ENCODE data around the gene CD163L1. TPM values are rescaled to one million over a fixed set of nuclear protein-coding genes. Genes with fewer than 3 reads are reported as not detected.

The CD163L1 gene
- total RNA-seq, 4 donors from 2014 or later = 0.32 to 4.7 (median 2.1) TPM

- TF ChIP-seq CTCF (IDR thresholded peaks at IDR 0.05) = no peak
- TF ChIP-seq POLR2AphosphoS5 (IDR thresholded peaks at IDR 0.05) = no peak
- TF ChIP-seq POLR2A (IDR thresholded peaks at IDR 0.05) = no peak
- no peak for TF ChIP-seq EP300 (IDR thresholded peaks at IDR 0.05)
- no peak for DNase-seq (ENCODE audit: low spot score in 2 of 2)
- no peak overlapping the region for H3K27ac ChIP-seq
- H3K9me3 ChIP-seq = no peaks in the 10 kb centered on the region
- H3K4me1 ChIP-seq = no peaks in the 10 kb centered on the region
- no peak overlapping the region for H3K4me3 ChIP-seq
- H3K36me3 ChIP-seq = no peaks in the 10 kb centered on the region
- peaks cover 5% of the 10 kb centered on the region for H3K27me3 ChIP-seq
Observed at GRCh38 chr12:7434670-7435069, 9.3 kb downstream of the CD163L1 start.

GRCh38 chr12:7433276-7433822 lies 10.6 kb downstream of the CD163L1 start:
- no peak for DNase-seq (ENCODE audit: low spot score in 2 of 2)
- Histone ChIP-seq H3K4me1 (no peaks in the 10 kb centered on the region), H3K27ac (no peak overlapping the region), H3K36me3 (no peaks in the 10 kb centered on the region), H3K27me3 (no peaks in the 10 kb centered on the region), H3K4me3 (no peak overlapping the region), H3K9me3 (no peaks in the 10 kb centered on the region)
- WGBS = 66% methylated on average over 6 of the region's 6 CpGs
- TF ChIP-seq CTCF (IDR thresholded peaks at IDR 0.05) (no peak), EP300 (IDR thresholded peaks at IDR 0.05) (no peak), POLR2A (IDR thresholded peaks at IDR 0.05) (no peak), POLR2AphosphoS5 (IDR thresholded peaks at IDR 0.05) (no peak)

- Histone ChIP-seq H3K36me3 (no peaks in the 10 kb centered on the region), H3K27ac (no peak overlapping the region), H3K4me1 (no peaks in the 10 kb centered on the region), H3K27me3 (no peaks in the 10 kb centered on the region), H3K4me3 (no peak overlapping the region), H3K9me3 (no peaks in the 10 kb centered on the region)
- WGBS = 85% methylated on average over 5 of the region's 5 CpGs
- TF ChIP-seq EP300 (IDR thresholded peaks at IDR 0.05) = no peak
- no peak for TF ChIP-seq POLR2A (IDR thresholded peaks at IDR 0.05)
- no peak for TF ChIP-seq POLR2AphosphoS5 (IDR thresholded peaks at IDR 0.05)
- no peak for TF ChIP-seq CTCF (IDR thresholded peaks at IDR 0.05)
- no peak for DNase-seq (ENCODE audit: low spot score in 2 of 2)
Observed at GRCh38 chr12:7431993-7432685, 11.8 kb downstream of the CD163L1 start.

GRCh38 chr12:7411343-7411742 lies 32.6 kb downstream of the CD163L1 start:
- 67% methylated on average over 2 of the region's 2 CpGs for WGBS
- no peak overlapping the region for H3K27ac ChIP-seq
- no peak for DNase-seq (ENCODE audit: low spot score in 2 of 2)
- no peak overlapping the region for H3K4me3 ChIP-seq
- no peaks in the 10 kb centered on the region for H3K4me1 ChIP-seq
- no peaks in the 10 kb centered on the region for H3K9me3 ChIP-seq
- no peaks in the 10 kb centered on the region for H3K36me3 ChIP-seq
- no peaks in the 10 kb centered on the region for H3K27me3 ChIP-seq
- TF ChIP-seq POLR2AphosphoS5 (IDR thresholded peaks at IDR 0.05) (no peak), CTCF (IDR thresholded peaks at IDR 0.05) (no peak), EP300 (IDR thresholded peaks at IDR 0.05) (no peak), POLR2A (IDR thresholded peaks at IDR 0.05) (no peak)

- no peaks in the 10 kb centered on the region for H3K27me3 ChIP-seq
- DNase-seq (ENCODE audit: low spot score in 2 of 2) = no peak
- TF ChIP-seq EP300 (IDR thresholded peaks at IDR 0.05) (no peak), POLR2A (IDR thresholded peaks at IDR 0.05) (no peak), POLR2AphosphoS5 (IDR thresholded peaks at IDR 0.05) (no peak), CTCF (IDR thresholded peaks at IDR 0.05) (no peak)
- no peak overlapping the region for H3K4me3 ChIP-seq
- H3K36me3 ChIP-seq = no peaks in the 10 kb centered on the region
- 68% methylated on average over 2 of the region's 2 CpGs for WGBS
- H3K9me3 ChIP-seq = no peaks in the 10 kb centered on the region
- no peak overlapping the region for H3K27ac ChIP-seq
- H3K4me1 ChIP-seq = no peaks in the 10 kb centered on the region
Observed at GRCh38 chr12:7404275-7404674, 39.7 kb downstream of the CD163L1 start.
